SK-N-SH treated with all-trans-retinoic acid at 6 μM for 48 hours (cell line): ENCODE data around the gene CADM1.

Experiments
- RARB ChIP-seq: fragments of 250-450 bp; sonication (Bioruptor Pico); IDR thresholded peaks from 2 replicates; pipeline ENCODE4 v1.8.0; 2021; ENCODE audit warnings: mild to moderate bottlenecking, moderate library complexity
- ZNF565 ChIP-seq: fragments of 450-650 bp; formaldehyde crosslinking; conservative IDR thresholded peaks from 2 replicates; pipeline ENCODE4 v1.5.0; 2020; ENCODE audit warnings: low read depth, mild to moderate bottlenecking, moderate library complexity

DNA sequence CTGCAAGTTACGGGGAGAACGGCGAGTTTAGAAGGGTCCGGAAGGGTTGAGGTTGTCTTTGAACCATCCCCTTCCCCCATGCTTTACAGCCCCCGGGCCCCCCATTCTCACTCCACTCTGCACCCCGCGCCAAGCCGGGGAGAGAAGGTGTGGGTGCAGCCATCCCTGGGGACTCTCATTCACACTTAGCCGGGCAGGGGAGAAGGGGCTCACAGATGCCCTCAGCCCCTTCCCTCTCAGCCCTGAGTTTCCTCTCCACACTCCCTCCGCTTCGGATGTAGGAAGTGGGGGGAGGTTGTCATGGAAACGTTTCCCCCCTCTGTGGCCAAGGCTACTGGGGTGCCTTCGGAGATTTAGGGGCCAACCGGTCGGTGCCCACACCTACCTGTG lies 334 bp downstream of the CADM1 start:
- TF ChIP-seq ZNF565 (CRISPR knock-in tag) (no peak), RARB (no peak)
